Measurements from ENCODE around the gene KRCC1.

GRCh38 chr2:88087073-88087472 lies 31.5 kb upstream of the KRCC1 start:
- TF ChIP-seq CTCF (conservative IDR thresholded peaks at IDR 0.05) (no peak), ZFX (IDR thresholded peaks at IDR 0.05) (no peak)
